Measurements from ENCODE around the gene RPS18.

- TF ChIP-seq CTCF (IDR thresholded peaks at IDR 0.05; ENCODE audit: insufficient read depth, low read length) (no peak), POLR2AphosphoS5 (IDR thresholded peaks at IDR 0.05; ENCODE audit: low read depth) (no peak)
Observed at GRCh38 chr6:33288141-33288920, 16.5 kb downstream of the RPS18 start.
